ENCODE data around the gene ITIH5.

The ITIH5 gene

DNA sequence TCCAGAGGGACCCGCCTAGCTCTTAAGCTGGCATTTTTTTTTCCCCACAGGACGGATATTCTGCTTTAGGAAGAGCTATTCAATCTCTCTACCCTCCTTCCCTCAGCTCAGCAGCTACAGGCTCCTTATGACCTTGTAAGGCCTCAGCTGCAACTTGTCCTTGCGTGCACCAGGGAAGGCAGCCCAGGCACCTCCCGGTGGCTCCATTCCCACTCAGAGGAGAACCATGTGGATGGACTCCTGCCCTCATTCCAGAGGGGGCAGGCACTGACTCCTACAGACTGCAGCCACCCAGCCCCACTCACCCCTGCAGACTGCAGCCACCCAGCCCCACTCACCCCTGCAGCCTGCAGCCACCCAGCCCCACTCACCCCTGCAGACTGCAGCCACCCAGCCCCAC, 73.7 kb downstream of the ITIH5 start:
- no peaks in the 10 kb centered on the region for H4K20me1 ChIP-seq (ENCODE audit: insufficient read depth, low read length, poor library complexity, severe bottlenecking)
- H3K9me3 ChIP-seq (ENCODE audit: insufficient read depth, low read depth, low read length) = no peaks in the 10 kb centered on the region
- no peak overlapping the region for H2AFZ ChIP-seq (ENCODE audit: low read length)
- no peaks in the 10 kb centered on the region for H3K4me1 ChIP-seq (ENCODE audit: insufficient read depth, low read length, poor library complexity, severe bottlenecking)
- H3F3A ChIP-seq (ENCODE audit: low read depth) = no peaks in the 10 kb centered on the region
- no peaks in the 10 kb centered on the region for H3K9me2 ChIP-seq (replicated peaks; ENCODE audit: low read depth, low read length)
- H3K9ac ChIP-seq (ENCODE audit: low read depth, low read length, poor library complexity, severe bottlenecking) = no peak overlapping the region
- no peaks in the 10 kb centered on the region for H3K27me3 ChIP-seq (ENCODE audit: insufficient read depth, low read length, poor library complexity, severe bottlenecking)
- H3K79me2 ChIP-seq (ENCODE audit: insufficient read depth, low read length) = no peaks in the 10 kb centered on the region
- no peaks in the 10 kb centered on the region for H3K36me3 ChIP-seq (ENCODE audit: insufficient read depth, low read length)
- no peak overlapping the region for H3K4me3 ChIP-seq (ENCODE audit: low read length, poor library complexity, severe bottlenecking)
- no peak for TF ChIP-seq EZH2phosphoT487 (IDR thresholded peaks at IDR 0.05; ENCODE audit: borderline replicate concordance)
- no peak overlapping the region for H3K4me2 ChIP-seq (ENCODE audit: low read depth, low read length, poor library complexity, severe bottlenecking)

DNA sequence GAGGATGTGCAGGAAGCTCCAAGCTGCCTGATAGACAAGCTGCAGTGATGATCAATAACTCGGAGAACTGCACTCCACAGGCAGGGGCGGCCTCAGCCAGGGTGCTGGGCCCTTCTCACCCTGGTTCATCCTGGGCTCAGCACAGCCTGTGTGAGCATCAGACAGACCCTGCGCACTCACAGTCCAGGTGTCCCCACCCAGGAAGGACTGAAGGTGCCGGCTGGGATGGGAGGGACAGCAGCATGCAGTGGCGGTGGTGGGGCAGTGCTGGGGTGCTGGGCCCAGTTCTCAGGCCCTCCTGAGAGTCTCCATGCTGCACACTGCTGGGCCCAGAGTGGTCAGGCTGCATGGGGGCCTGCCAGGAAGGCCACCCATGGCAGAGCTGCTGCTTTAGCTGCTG, 74.1 kb downstream of the ITIH5 start:
- H3K36me3 ChIP-seq (ENCODE audit: insufficient read depth, low read length) = no peaks in the 10 kb centered on the region
- no peaks in the 10 kb centered on the region for H3K27me3 ChIP-seq (ENCODE audit: insufficient read depth, low read length, poor library complexity, severe bottlenecking)
- H4K20me1 ChIP-seq (ENCODE audit: insufficient read depth, low read length, poor library complexity, severe bottlenecking) = no peaks in the 10 kb centered on the region
- no peaks in the 10 kb centered on the region for H3K9me2 ChIP-seq (replicated peaks; ENCODE audit: low read depth, low read length)
- H3F3A ChIP-seq (ENCODE audit: low read depth) = no peaks in the 10 kb centered on the region
- H3K4me1 ChIP-seq (ENCODE audit: insufficient read depth, low read length, poor library complexity, severe bottlenecking) = no peaks in the 10 kb centered on the region
- H3K9me3 ChIP-seq (ENCODE audit: insufficient read depth, low read depth, low read length) = no peaks in the 10 kb centered on the region
- H2AFZ ChIP-seq (ENCODE audit: low read length) = no peak overlapping the region
- H3K79me2 ChIP-seq (ENCODE audit: insufficient read depth, low read length) = no peaks in the 10 kb centered on the region
- H3K9ac ChIP-seq (ENCODE audit: low read depth, low read length, poor library complexity, severe bottlenecking) = no peak overlapping the region
- no peak overlapping the region for H3K4me3 ChIP-seq (ENCODE audit: low read length, poor library complexity, severe bottlenecking)
- TF ChIP-seq EZH2phosphoT487 (IDR thresholded peaks at IDR 0.05; ENCODE audit: borderline replicate concordance) = no peak
- TF ChIP-seq, protein P1, sequence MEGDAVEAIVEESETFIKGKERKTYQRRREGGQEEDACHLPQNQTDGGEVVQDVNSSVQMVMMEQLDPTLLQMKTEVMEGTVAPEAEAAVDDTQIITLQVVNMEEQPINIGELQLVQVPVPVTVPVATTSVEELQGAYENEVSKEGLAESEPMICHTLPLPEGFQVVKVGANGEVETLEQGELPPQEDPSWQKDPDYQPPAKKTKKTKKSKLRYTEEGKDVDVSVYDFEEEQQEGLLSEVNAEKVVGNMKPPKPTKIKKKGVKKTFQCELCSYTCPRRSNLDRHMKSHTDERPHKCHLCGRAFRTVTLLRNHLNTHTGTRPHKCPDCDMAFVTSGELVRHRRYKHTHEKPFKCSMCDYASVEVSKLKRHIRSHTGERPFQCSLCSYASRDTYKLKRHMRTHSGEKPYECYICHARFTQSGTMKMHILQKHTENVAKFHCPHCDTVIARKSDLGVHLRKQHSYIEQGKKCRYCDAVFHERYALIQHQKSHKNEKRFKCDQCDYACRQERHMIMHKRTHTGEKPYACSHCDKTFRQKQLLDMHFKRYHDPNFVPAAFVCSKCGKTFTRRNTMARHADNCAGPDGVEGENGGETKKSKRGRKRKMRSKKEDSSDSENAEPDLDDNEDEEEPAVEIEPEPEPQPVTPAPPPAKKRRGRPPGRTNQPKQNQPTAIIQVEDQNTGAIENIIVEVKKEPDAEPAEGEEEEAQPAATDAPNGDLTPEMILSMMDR (conservative IDR thresholded peaks at IDR 0.05; ENCODE audit: low read length) = no peak
- no peak overlapping the region for H3K4me2 ChIP-seq (ENCODE audit: low read depth, low read length, poor library complexity, severe bottlenecking)

DNA sequence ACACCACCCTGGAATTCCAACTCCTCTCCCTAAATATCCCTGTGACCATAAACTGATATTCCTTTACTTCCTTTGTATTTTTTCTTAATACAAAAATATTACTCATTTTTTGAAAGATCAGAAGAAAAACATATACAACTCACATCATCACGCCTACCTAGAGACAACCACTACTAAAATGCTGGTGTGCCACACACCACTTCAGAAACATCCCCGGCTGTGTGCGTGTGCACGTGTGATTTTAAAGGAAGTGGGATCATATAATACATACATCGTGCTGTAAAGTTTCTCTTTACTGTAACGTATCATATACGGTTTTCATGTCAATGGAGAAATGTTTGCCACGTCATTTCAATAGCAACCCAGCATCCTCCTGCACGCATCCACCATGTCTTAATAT, 76.5 kb downstream of the ITIH5 start:
- H4K20me1 ChIP-seq (ENCODE audit: insufficient read depth, low read length, poor library complexity, severe bottlenecking) = no peaks in the 10 kb centered on the region
- no peak overlapping the region for H3K4me3 ChIP-seq (ENCODE audit: low read length, poor library complexity, severe bottlenecking)
- H3K9me2 ChIP-seq (replicated peaks; ENCODE audit: low read depth, low read length) = no peaks in the 10 kb centered on the region
- no peaks in the 10 kb centered on the region for H3K79me2 ChIP-seq (ENCODE audit: insufficient read depth, low read length)
- H2AFZ ChIP-seq (ENCODE audit: low read length) = no peak overlapping the region
- no peaks in the 10 kb centered on the region for H3K4me1 ChIP-seq (ENCODE audit: insufficient read depth, low read length, poor library complexity, severe bottlenecking)
- no peaks in the 10 kb centered on the region for H3F3A ChIP-seq (ENCODE audit: low read depth)
- no peaks in the 10 kb centered on the region for H3K9me3 ChIP-seq (ENCODE audit: insufficient read depth, low read depth, low read length)
- H3K9ac ChIP-seq (ENCODE audit: low read depth, low read length, poor library complexity, severe bottlenecking) = no peak overlapping the region
- no peaks in the 10 kb centered on the region for H3K27me3 ChIP-seq (ENCODE audit: insufficient read depth, low read length, poor library complexity, severe bottlenecking)
- no peak overlapping the region for H3K4me2 ChIP-seq (ENCODE audit: low read depth, low read length, poor library complexity, severe bottlenecking)
- H3K36me3 ChIP-seq (ENCODE audit: insufficient read depth, low read length) = no peaks in the 10 kb centered on the region
- TF ChIP-seq EZH2phosphoT487 (IDR thresholded peaks at IDR 0.05; ENCODE audit: borderline replicate concordance) = no peak
- TF ChIP-seq, protein P1 (conservative IDR thresholded peaks at IDR 0.05; ENCODE audit: low read length) = no peak

GRCh38 chr10:7589748-7590147, 77.0 kb downstream of the ITIH5 start:
- Histone ChIP-seq H3K9me3 (ENCODE audit: insufficient read depth, low read depth, low read length) (no peaks in the 10 kb centered on the region), H3K4me2 (ENCODE audit: low read depth, low read length, poor library complexity, severe bottlenecking) (no peak overlapping the region), H3K9ac (ENCODE audit: low read depth, low read length, poor library complexity, severe bottlenecking) (no peak overlapping the region), H3K9me2 (replicated peaks; ENCODE audit: low read depth, low read length) (no peaks in the 10 kb centered on the region), H3K4me1 (ENCODE audit: insufficient read depth, low read length, poor library complexity, severe bottlenecking) (no peaks in the 10 kb centered on the region), H3K36me3 (ENCODE audit: insufficient read depth, low read length) (no peaks in the 10 kb centered on the region), H3K27me3 (ENCODE audit: insufficient read depth, low read length, poor library complexity, severe bottlenecking) (no peaks in the 10 kb centered on the region), H3K4me3 (ENCODE audit: low read length, poor library complexity, severe bottlenecking) (no peak overlapping the region), H4K20me1 (ENCODE audit: insufficient read depth, low read length, poor library complexity, severe bottlenecking) (no peaks in the 10 kb centered on the region), H2AFZ (ENCODE audit: low read length) (no peak overlapping the region), H3K79me2 (ENCODE audit: insufficient read depth, low read length) (no peaks in the 10 kb centered on the region), H3F3A (ENCODE audit: low read depth) (no peaks in the 10 kb centered on the region)
- TF ChIP-seq EZH2phosphoT487 (IDR thresholded peaks at IDR 0.05; ENCODE audit: borderline replicate concordance) = no peak
- TF ChIP-seq, protein P1 (conservative IDR thresholded peaks at IDR 0.05; ENCODE audit: low read length) = no peak
